IPS-NIHi7 (cell line): ENCODE results near the gene ANO4.
"Not testable (repeated sequence)": the region's sequence is repeated elsewhere in the genome, so short reads cannot be mapped to it uniquely, and the experiment has no call there.

ENCODE experiments used
- DNase-seq: peaks from one replicate; pipeline ENCODE4 v3.0.0; 2012; ENCODE audit warnings: mixed read lengths; ENCODE audit errors: extremely low spot score

ANO4 gene

DNA sequence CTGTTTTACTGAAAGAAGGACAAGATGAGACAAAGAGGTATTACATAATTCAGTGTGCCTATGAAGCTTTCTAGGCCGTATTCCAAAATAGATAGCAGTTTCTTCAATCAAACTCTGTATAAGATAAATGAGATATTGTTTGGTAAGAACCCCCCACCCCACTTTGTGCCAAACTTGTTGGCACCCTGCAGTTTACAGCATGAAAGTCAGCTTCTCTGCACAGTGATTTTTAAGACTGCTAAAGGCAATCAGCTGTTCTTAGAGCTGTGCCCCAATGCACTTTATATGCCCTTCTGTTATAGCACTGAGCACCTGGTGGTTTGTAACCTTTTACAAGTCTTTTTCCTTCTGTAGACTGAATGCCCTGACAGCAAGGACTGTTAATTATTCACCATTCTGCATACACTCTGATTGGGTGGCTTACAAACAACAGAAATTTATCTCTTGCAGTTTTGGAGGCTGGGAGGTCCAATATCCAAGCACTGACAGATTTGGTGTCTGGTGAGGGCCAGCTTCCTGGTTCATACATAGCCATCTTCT, 76.7 kb downstream of the ANO4 start:
- no peak for DNase-seq

DNA sequence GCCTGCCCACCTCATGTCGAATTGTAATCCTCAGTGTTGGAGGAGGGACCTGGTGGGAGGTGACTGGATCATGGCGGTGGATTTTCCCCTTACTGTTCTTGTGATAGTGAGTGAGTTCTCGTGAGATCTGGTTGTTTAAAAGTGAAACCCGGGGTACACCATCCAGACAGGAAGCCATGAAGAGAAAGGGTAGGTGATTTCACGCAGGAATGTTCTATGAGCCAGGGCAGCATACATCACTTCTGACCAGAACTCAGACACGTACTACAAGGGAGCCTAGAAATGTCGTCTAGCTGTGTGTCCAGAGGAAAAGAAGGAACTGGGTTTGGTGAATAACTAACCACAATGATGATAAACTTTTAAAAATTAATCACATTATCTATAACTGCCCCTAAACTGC, 80.6 kb downstream of the ANO4 start:
- DNase-seq = no peak

DNA sequence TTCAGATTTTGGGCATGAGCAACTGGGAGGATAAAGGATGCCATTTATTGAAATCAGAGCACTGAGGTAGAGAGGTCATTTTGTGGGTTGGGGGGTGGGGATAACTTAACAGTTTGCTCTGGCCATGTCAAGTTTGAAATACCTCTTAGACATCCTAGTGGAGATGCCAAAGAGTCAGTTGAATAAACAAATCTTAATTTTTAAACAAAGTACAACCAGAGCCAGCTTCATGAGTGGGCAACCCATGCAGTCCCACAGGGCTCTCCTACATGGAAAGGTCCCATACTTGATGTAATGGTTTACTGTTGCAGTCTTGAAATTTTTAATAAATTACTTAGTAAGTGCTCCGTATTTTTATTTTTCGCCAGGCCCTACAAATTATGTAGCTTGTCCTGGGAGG, 81.2 kb downstream of the ANO4 start:
- DNase-seq = no peak

DNA sequence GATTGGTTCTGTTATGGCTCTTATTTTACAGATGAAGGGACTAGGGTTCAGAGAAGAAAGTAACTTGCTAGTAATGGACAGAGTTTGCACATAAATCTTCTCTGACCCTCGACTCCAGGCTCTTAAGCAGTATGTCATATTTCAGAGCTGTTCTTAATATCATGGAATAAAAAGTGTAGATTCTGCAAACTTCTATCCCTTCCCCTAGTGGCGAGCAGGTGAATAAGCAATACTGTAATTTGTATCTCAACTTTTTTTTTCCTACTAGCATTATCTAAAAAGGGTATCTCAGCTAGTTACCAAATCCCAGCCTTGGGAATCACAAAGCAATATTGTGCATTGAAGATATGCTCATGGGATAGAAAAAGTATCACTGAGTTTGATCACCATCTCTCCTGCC, 83.2 kb downstream of the ANO4 start:
- DNase-seq = peak; percentile 21

DNA sequence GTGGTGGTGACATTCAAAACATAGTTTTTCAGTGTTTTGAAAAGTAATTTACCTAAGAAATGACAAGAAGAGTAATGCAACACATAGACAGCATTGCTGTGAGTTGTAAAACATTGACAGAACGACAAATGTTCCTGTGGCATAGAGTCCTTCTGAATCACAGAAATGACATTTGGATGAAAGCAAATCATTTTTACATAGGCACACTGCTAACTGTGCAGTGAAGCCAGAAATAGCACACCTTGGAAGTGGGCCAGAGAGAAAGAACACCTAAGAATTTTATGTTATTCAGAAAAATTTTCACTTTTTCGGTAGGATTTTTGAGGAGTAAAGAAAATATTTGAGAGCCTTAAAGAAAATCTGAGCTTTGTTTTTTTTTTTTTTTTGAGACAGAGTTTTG, 100.6 kb downstream of the ANO4 start:
- DNase-seq = no peak

DNA sequence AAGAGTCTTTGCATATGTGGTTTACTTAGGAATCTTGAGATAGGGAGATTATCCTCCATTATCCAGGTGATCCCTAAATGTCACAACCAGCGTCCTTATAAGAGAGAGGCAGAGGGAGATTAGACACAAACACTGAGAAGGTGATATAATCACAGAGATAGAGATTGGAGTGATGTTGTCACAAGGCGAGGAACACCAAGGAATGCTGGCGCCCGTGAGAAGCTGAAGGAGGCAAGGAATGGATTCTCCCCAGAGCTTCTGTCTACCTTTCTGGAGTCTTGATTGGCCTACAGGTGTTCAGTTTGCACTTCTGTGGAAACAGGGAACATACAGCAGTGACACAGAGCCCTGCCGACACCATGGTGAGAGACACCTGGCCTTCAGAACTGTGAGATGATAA, 101.6 kb downstream of the ANO4 start:
- no peak for DNase-seq

DNA sequence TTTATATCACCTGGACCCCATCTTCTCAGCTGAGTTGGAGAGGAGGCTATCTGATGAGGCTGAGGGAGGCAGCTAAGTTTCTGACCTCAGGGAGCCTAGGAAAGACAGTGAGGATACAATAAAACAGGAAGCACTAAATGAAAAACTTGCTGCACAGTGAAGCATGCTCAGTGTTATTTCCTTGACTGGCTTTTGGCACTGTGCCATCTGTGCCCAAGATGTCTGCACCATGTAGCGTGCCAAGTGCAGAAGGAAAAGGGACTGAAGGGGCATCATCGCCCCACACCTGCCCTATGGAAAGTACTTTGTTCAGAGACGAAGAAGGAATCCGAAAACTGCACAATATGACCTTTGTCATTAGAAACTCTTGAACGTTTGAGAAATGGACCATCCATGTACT, 102.7 kb downstream of the ANO4 start:
- no peak for DNase-seq

DNA sequence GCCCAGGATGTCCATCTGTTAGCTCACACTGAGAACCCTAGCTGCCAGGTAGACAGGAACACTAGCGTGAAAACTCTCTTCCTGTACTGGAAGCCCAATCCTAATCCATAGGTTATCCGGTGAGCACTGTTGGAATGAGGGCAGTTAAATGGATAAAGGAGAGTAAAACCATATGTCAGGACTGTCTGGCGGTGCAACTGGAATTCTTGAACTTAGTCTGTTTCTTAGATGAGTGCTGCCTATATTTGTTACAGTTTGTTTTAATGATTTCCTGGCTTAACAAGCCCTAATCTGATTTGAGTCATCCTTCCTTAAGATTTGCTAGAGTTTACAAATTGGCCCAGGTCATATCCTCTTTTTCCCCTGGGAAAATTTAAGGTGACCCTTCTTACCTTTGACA, 104.7 kb downstream of the ANO4 start:
- no peak for DNase-seq

DNA sequence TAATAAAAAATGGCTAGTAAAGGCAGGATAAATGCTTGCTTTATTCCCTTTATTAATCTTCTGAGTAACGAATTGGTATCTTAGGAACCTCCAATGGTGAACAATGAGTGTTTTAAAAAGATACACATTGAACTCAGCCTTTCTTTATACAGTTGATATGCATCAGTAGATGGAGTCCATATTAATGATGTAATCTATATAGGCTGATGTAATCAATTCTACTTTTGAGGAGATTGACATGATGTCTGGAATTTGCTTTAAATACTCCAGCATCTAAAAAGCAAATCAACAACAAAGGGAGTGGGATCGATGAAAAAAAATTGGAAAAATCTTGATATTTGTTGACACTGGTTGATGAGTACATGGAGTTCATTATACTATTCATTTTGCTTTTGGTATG, 106.2 kb downstream of the ANO4 start:
- DNase-seq = no peak

DNA sequence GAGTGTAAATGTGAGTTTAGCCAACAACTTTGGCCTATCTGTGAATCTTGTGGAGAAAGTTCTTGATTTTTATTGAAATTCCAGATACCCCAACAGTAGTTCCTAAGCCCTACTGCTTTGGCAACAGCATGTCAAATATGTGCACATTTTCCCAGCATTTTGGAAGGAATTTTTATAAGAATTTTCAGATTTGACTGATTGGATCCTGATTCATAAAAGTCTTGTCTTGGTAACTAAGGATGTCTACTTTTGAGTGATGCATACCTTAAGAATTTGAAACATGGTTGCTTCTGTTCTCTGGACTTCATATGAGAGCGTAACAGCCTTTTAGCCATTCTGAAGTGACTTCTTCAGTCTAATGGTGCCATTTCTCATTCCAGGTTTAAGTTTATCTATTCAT, 106.7 kb downstream of the ANO4 start:
- no peak for DNase-seq

DNA sequence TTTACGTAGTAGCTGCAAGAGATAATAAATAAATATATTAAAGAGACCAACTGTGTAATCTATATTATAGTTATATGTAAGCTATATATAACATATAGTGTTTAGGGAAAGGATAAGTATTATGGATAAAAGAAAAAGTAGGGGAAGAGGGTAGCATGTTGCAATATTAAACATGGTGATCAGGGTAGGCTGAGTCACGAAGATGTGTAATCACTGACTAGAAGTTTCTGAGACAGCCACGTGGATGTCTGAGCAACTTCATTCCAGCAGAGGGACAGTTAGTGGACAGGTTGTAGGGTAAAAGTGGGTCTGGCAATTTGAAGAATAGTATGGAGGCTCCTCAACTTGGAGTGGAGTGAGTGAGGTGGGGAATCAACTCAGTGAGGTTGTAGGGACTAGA, 109.7 kb downstream of the ANO4 start:
- no peak for DNase-seq

DNA sequence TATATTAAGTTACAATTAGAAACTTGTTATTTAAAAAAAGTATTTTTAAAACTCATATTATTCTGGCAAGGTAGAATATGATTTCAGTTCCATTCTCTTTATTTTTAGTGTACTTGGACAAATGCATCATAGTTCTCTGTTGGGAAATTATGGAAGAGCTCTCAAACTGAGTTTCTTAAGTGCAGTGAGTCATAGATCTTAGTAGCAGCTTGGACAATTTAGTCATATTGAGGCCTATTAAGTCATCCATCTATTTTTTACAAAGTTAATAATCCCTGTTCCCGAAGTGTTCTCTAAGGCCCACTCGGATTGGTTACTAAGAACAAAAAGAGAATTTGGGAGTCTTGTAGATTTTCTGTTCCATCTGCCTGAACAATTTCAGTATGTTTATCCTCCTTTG, 113.9 kb downstream of the ANO4 start:
- DNase-seq = no peak

DNA sequence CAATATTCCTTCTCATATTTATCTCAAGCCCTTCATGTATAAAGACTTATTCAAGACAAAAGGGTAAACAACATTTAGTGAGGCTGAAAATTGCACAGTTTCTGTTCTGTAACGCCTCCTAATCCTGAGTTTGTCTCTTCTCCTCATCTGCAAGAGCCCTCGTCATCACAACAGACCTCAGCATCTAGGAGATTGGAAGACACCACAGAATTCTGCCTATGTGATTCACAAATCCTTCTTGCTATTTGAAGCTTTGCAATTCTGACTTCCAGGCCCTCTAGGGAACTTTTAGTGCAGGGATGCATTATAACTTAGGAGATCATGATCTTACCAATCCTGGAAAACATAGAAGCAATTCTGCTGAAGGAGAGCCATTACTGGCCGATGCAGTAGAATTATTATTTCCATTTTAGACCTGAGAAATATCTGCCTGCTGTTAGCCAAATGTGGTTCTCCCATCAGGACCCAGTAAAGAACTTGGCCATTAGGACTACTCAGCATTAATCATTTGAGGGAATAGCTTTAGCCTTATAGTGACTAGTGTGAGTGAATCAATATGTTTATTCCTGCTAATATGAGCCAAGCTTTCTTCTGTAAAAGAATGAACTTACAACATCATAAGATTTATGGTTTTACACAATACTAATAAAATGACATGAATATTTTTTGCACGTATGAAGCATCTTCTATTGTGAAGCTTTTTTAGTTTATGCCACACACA, 119.5 kb downstream of the ANO4 start:
- DNase-seq = no peak

DNA sequence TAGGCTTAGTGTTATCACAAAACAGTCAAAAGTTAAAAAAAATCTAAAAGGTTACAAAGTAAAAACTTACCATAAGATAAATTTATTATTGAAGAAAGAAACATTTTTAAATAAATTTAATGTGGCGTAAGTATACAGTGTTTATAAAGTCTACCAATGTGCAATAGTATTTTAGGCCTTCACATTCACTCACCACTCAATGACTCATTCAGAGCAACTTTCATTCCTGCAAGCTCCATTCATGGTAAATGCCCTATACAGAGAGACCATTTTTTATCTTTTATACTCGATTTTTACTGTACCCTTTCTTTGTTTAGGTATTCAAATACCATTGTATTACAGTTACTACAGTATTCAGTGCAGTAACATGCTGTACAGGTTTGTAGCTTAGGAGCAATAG, 124.5 kb downstream of the ANO4 start:
- no peak for DNase-seq

DNA sequence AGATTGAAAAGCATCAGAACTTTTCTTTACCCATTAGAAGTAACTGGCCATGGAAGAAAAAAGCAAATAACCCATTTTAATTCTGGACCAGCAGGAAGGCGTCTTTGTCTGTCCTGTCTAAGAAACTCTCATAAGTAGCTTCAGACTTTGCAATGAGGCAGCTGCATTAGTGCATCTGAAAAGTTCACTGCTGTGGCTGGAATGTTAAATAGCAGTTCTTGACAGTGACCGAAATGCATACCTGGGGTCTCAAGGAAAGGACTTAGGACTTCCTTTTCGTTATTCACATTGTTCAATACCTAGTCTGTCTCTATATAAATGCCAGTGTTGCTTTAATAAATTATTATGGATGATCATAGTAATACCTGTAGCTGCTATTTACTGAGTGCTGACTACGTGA, 125.9 kb downstream of the ANO4 start:
- DNase-seq = no peak

DNA sequence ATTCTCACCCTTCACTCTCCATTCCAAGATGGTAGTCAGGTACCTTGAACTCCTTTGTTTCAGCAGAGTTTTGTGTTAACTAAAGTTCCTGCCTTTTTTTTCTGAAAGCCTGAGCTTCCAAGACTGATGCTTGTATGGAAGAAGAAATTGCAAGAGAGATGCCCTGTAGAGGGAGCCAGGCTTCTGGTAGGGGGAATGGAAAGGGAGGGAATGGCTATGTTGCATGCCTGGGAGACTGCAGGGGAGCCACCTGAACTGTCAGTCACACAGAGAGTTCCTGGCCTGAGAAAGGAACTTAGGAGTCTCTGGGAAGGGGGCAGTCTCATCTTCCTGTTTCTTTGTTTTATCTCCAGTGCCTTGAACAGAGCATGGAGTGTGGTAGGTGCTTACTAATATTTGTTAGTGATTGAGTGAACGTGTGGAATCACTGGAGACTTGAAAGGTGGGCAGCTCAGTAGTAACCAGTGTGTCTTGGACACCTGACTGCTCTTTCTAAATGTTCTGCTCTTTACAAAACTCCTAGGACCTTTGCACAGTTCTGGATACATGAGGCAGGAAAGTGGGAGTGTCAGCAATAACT, 132.2 kb downstream of the ANO4 start:
- peak; percentile 82 for DNase-seq

DNA sequence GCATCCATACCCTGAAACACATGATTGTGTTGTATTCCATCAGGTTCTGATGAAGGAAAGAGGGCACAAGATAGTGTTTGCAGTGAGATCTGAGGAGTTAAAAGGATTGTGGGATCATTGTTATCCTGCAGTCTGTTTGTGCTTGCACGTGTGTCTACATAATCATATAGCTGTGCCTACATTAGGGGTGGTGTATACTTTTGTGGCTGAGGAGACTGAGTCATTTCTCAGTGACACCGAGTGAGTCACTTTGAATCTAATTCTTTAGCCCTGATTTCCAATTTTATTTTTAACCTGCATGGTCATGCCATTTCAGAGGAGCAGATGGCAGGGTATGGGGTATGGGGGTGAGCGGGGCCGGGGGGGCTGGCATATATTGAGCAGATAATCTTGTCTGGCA, 133.2 kb downstream of the ANO4 start:
- DNase-seq = no peak

DNA sequence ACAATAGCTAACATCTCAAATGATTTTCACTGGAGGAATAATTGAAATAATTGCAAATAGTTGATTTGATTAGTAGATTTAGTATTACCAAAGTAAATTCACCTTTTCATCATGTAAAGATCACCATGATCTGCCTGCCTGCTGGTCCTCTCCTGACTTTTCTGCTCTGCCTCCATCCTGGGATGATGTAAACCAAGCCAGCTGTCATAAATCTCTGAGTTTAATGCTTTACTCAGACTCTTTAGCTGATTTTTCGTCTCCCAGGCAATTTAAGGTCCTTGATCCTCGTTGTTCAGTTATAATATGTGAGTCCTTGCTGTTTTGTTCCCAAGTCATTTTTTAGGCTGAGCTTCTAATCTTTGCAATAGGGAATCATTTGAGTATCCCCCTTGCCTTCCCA, 138.0 kb downstream of the ANO4 start:
- DNase-seq = no peak

DNA sequence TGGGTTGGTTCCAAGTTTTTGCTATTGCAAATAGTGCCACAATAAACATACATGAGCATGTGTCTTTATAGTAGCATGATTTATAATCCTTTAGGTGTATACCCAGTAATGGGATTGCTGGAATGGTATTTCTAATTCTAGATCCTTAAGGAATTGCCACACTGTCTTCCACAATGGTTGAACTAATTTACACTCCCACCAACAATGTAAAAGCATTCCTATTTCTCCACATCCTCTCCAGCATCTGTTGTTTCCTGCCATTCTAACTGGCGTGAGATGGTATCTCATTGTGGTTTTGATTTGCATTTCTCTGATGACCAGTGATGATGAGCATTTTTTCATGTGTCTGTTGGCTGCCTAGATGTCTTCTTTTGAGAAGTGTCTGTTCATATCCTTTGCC, 139.0 kb downstream of the ANO4 start:
- DNase-seq = not testable (repeated sequence)

DNA sequence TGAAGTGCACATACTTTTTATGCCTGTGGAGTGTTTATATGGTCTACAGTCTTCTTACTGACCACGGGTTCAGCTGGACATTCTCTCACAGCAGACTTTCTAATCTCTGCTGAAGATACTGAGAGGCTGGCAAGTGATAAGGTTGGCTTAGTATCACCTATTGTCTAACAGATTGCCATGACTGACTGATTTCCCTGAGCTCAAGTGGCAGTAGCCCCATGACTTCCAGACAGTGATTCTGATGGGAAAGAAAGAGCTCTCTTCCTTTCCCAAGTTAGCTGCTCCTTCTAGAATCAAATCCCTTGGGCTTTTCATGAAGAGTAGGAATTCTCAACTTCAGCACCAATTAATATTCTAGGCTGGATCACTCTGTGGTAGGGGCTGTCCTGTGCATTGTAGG, 141.4 kb downstream of the ANO4 start:
- peak; percentile 15 for DNase-seq

DNA sequence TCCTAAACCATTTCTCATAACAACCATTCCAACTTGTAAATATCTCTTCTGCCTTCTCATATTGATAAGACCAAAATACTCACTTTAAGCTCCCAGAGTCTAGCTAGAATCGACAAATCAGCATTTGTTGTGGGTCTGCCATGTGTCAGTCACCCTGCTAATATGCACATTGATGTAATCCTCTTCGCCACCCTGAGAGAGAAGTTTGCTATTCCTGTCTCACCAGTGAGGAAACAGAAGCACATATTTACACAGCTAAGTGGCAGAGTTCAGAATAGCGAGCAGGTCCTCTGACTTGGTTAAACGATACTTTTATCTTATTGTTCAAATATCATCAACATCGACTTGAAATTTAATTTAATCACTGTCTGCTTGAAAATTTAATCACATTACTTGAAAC, 142.1 kb downstream of the ANO4 start:
- DNase-seq = no peak

DNA sequence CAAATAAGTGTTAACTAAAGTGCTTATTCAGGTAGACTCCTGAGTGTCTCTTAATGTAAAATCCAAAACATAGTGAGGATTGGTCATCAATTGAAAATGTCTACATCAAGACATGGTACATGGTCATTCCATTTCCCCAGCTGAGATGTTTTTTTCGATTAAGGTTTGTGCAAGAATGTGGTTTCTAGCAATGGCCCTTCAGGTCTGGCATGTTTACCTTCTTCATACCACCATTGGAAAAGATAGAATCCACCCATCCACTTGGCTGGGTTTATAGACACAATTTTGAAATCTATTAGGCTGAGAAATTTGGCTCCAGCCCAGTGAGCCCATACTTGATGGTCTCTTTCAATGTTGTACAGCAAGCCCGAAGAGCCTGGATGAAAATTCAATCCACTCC, 145.9 kb downstream of the ANO4 start:
- DNase-seq = no peak

DNA sequence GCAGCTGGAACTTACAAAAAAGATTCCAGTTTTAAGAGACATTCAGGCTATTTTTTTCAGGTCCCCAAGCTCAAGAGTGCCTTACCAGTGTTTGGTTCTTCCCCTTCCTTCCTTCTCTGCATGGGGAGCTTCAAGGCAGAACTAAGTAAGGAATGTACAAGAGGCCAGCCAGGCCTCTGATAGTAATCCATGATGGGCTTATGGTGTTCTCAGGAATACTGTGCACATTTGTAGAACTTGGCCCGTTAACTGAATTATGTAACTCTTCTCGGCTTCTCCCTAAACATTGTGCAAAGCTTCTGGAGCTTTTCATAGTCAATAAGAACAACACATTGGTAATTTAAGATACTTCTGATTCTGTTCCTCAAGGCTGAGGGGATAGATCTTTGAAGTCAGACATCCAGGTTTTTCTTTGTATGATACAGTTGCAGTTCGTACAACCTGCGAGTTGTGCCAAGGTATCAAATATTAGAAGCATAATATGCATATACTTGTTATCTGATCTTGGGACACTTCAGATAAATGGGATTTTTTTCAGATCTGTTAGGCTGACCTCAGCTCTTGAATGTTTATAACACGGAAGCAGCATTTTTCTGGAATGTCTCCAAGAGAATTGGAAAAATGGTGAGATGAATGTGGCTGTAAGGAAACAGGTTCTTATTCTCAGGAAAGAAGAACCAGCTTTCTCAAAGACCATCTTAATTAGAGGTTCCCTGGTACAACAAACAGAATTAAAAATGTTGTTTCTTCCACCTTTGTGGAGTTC, 148.6 kb downstream of the ANO4 start:
- DNase-seq = no peak
